ENCODE data around the gene NECAB2.

NECAB2 gene

GRCh38 chr16:84047626-84048025 is 79.6 kb downstream of the NECAB2 start:
- DNase-seq: no peak

GRCh38 chr16:84048270-84048669 is 80.2 kb downstream of the NECAB2 start:
- no peak for DNase-seq

- DNase-seq: no peak
Observed at GRCh38 chr16:84048871-84049270, 80.8 kb downstream of the NECAB2 start.

- no peak for DNase-seq
Observed at GRCh38 chr16:84049403-84050060, 81.5 kb downstream of the NECAB2 start.

- no peak for DNase-seq
Observed at GRCh38 chr16:84050316-84050715, 82.3 kb downstream of the NECAB2 start.

- no peak for DNase-seq
Observed at GRCh38 chr16:84052071-84052622, 84.1 kb downstream of the NECAB2 start.
